ENCODE results near the gene NYNRIN.

The NYNRIN gene

DNA sequence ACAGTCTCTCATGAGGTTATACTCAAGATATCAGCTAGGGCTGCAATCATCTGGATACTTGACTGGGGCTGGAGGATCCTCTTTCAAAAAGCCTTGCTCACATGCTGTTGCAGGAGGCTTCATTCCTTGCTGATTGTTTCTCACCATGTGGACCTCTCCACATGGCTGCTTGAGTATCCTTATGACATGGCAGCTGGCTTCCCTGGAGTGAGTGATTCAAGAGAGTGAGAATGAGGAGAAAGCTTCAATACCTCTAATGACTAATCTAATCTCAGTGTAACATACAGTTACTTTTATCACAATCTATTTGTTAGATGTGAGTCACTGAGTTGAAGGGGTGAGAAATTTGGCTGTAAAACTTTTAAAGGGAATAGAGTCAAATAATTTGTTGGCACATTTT lies 58.2 kb downstream of the NYNRIN start:
- DNase-seq (ENCODE audit: low spot score) = peak; percentile 23

DNA sequence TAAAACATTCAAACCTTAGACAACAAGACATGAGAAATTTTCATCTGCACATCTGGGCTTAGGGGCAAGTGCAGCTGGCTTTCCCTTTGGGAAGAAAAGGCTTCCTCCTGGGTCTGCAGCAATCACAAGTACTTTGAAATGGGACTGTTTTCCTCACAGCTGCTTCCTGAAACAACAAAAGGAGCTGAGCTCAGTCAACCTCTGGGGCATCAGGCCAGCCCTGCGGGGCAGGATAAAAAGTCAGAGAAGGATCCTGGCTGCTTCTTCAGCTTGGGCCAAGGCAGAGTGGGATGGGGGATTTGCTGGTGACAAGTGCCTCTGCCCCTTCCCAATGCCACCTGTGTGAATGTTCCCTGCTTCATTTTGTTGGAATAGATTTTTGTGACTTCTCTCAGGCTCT lies 59.9 kb downstream of the NYNRIN start:
- no peak for DNase-seq (ENCODE audit: low spot score)

DNA sequence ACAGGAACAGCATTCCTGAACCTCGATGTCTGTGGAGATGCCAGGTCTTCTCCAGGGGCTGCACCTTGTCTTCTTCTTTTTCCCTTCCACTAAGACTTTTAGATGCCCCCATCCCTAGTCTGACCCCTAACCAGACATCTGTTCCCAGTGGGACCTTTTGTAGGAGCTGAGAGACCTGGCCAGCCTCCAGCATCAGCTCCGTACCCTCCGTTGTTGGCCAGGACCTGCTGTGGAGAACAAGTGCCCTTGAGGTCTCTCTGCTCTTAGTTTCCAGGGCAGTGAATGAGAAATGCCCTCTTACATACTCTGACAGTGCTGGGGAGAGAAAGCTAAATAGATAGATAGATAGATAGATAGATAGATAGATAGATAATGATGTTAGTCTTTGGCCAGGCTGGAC lies 60.5 kb downstream of the NYNRIN start:
- DNase-seq (ENCODE audit: low spot score) = no peak

DNA sequence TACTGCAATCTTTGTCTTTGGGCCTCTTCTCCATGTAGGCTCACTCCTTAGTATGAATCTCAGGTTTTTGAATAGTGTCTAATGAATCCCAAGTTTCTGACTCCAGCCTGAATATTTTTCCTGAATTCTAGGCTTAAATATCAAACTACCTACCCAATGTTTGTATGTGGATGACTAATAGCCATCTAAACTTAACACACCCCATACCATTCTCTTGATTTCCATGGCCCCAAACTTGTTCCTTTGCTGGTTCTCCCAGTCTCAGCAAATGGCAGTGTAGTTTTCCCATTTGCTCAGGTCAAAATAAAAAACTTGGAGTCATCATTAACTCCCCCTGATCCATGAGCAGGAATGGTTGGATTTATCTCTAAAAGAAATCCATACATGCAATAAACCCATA lies 62.5 kb downstream of the NYNRIN start:
- no peak for DNase-seq (ENCODE audit: low spot score)

DNA sequence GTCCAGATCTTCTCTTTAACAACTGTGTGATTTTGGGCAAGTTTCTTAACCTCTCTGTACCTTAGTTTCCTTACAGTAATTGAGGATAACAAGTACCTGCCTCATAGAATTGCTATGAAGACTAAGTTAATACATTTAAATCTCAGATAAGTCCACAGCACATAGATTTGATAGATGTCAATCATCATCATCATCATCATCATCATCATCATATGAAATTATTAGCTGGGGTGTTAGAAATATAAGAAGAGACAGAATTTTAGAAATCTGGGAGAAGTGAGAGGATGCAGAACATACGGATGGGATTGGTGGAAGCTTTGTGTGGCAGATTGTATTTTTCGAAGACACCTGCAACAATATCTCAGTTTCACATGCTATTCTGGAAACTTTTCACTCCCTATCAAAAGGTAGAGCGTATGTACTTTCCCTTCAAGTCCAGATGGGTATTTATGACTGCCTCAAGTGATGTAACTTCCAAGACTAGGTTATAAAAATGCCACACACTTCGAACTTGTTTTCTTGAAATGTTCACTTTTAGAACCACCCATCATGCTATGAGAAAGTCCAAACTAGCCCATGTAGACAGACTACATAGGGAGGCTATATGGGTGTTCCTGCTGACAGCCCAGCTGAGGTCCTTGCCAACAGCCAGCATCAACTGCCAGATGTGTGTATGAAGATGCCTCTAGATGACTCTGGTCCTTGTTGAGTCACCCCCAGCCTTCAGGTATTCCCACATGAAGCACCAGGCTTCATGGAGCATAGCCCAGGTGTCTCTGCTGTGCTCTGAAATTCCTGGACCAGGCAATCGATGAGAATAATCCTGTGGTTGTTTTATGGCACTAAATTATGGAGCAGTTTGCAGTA lies 64.4 kb downstream of the NYNRIN start:
- DNase-seq (ENCODE audit: low spot score) = no peak

DNA sequence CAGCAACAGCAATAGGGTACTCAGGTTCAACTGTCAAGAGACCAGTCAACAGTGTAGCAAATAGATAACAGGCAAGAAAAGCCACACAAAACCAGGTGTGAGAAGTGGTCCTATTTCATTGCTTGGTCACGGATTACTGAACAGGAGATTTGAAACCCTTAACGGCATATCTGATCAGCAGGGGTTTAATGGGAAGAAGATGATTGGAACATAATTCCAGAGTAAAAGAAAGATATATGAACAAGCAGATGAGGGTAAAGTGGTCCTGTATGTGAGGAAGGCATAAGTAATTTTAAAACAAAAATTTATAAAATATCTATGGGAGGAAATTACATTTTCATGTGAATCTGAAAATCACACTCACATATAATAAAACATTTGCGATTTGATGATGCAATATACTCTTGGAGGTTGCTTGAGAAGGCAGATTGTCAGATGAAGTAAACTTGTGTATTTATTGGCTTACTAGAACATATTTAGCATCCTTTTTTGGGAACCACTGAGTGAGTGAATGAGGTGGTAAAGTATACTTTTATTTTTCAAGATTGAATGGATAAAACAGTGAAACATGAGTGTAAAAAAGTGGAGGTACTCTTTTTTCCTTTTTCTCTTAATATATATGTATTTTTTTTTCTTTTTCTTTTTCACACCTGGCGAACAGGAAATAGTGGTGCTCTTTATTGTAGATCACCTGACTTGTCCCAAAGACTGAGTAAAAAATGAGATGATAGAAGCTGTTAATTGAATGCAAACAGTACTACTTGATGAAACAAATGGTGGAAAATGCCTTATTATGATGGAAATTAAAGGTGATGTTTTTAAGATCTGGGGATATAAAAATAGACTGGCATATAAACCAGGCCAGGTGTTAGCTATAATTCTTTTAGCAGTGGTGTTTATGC lies 65.3 kb downstream of the NYNRIN start:
- DNase-seq (ENCODE audit: low spot score) = no peak

DNA sequence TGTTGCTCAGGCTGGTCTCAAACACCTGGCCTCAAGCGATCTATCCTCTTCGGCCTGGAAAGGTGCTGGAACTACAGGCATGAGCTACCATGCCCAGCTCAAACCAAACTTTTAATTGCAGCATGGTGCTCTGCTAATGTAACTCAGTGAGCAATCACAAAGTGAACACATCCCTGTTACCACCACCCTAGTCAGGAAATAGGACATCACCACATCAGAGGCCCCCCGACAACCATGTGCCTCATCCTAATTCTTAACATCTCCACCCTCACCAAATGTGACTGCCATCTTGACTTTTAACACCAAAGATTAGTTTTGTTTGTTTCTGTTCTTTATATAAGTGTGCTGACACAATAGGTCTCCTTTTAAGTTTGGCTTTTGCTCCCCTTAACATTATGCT lies 66.6 kb downstream of the NYNRIN start:
- no peak for DNase-seq (ENCODE audit: low spot score)

DNA sequence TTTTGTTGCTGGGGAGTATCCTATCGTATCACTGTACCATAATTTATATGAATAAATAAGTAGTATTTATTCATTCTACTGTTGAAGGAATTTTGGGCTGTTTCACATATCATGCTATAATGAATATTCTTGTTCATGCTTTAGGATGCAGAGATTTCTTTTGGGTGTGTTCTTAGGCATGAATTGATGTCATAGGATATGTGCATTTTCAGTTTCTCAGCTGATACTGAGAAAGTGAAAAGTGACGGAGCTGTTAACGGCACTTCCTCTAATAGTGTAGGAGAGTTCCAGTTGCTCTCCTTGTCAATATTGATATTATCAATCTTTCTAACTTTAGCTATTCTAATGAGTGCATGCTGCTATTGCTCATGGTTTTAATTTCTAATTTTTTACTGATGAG lies 67.0 kb downstream of the NYNRIN start:
- no peak for DNase-seq (ENCODE audit: low spot score)
